T-helper 17 cell (primary cell): ENCODE data around the gene COL4A3. TPM values are rescaled to one million over a fixed set of nuclear protein-coding genes. Genes with fewer than 3 reads are reported as not detected.

Source experiments
- ATAC-seq: fragments of 150-1000 bp; cut with Tn5 transposase; 2 replicates; pipeline ENCODE4 v1.10.0; 2021; ENCODE audit warnings: mild to moderate bottlenecking, moderate library complexity
- DNase-seq, 3 donors: peaks; one replicate each; pipeline versions ENCODE4 v3.0.0 to v3.0.0-alpha.2; 2020 to 2021
- H3K9me3 ChIP-seq: one replicate; pipeline ENCODE4 v1.7.0; 2013; ENCODE audit warnings: low read length, mild to moderate bottlenecking; ENCODE audit not compliant: control insufficient read depth, poor library complexity, severe bottlenecking
- H3K27ac Mint-ChIP-seq: one replicate; pipeline ENCODE4 v1.8.0; 2022; ENCODE audit warnings: mild to moderate bottlenecking, moderate library complexity, mixed read lengths
- H3K27me3 Mint-ChIP-seq: one replicate; pipeline ENCODE4 v1.8.0; 2022; ENCODE audit warnings: mixed read lengths
- H3K36me3 Mint-ChIP-seq: one replicate; pipeline ENCODE4 v1.8.0; 2022; ENCODE audit warnings: low read depth, mixed read lengths
- H3K4me1 Mint-ChIP-seq: one replicate; pipeline ENCODE4 v1.8.0; 2022; ENCODE audit warnings: mild to moderate bottlenecking, mixed read lengths
- H3K4me3 Mint-ChIP-seq: one replicate; pipeline ENCODE4 v1.8.0; 2022; ENCODE audit warnings: mild to moderate bottlenecking, moderate library complexity, mixed read lengths
- total RNA-seq, 4 donors: library from RNA in 2 of 4; stranded (reverse) in 2 of 4; gene quantifications; one replicate each; pipeline ENCODE4 v1.2.3 and lab custom pipeline; 2022 to 2026

COL4A3 gene
- total RNA-seq, 2 donors from 2014 or later: 0.23 to 0.52 TPM

DNA sequence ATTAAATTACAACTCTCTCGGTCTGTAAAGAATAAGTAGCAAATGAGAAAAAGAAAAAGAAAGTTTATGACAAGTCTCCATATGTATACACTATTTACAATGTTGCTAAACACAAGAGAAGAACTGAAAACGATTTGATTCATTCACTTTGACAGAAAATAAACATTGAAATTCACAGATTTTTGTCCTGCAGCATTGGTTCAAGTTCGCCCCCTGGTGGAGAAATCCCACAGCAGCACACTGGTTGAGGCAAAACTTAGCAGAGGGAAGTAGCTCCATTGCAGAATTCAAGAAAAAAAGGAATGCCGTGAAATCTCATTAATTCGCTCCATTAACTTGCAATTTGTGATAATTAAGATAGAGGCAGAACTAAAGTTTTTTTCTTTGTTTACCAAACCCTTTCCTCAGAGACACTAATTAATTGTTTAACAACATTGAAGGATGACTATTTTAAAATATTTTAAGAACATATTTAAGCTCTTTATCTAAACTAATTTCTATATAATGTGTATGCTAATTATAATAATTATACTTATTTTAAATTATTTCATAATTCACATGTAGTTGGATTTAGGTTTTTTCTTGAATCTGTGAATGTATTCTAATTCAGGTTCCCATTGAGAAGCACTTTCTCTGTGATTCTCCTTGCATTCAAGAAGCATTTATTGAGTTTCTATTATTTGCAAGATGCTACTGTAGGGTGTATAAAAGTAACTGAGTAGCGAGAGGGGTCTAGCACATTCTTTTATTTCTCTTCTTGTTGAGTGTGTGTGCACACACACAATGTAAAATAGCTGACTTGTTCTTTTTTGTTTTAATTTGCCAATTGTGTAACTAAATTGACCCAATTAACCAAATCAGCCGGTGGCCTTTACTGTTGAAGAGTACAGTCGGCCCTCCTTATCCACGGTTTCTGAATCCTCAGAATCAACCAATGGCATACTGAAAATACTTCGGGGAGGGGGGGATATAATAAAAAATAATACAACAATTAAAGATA lies 74.1 kb downstream of the COL4A3 start:
- peak; percentile 14 to 44 (median 26) for DNase-seq
- peaks cover 6% of the 10 kb centered on the region for H3K4me1 Mint-ChIP-seq
- H3K36me3 Mint-ChIP-seq: peaks cover 4% of the 10 kb centered on the region
- peaks cover 35% of the 10 kb centered on the region for H3K27me3 Mint-ChIP-seq
- H3K9me3 ChIP-seq: no peaks in the 10 kb centered on the region
- ATAC-seq: peak; percentile 53
- H3K27ac Mint-ChIP-seq: no peak overlapping the region
- no peak overlapping the region for H3K4me3 Mint-ChIP-seq

DNA sequence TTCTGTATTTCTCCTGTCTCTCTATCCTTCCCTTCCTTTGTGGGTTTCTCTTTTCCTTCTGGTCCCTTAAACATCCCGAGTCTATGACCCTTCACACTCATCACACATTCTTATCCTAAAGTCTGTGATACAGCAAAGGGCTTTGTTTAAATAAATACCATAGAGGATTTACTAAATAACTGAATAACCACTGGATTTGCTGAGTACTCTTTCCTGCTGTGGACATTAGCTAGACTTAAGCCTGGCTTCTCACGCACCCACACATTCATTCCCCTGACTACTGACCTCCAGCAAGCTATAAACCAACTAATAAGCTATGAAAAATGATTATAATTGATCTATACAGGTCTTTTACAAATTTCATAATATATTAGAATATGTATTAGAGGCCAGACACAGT lies 76.6 kb downstream of the COL4A3 start:
- H3K4me3 Mint-ChIP-seq: no peak overlapping the region
- DNase-seq (no peak), ATAC-seq (no peak)
- H3K27me3 Mint-ChIP-seq: peaks cover 25% of the 10 kb centered on the region
- no peaks in the 10 kb centered on the region for H3K9me3 ChIP-seq
- no peak overlapping the region for H3K27ac Mint-ChIP-seq
- H3K4me1 Mint-ChIP-seq: peaks cover 6% of the 10 kb centered on the region
- peaks cover 4% of the 10 kb centered on the region for H3K36me3 Mint-ChIP-seq

DNA sequence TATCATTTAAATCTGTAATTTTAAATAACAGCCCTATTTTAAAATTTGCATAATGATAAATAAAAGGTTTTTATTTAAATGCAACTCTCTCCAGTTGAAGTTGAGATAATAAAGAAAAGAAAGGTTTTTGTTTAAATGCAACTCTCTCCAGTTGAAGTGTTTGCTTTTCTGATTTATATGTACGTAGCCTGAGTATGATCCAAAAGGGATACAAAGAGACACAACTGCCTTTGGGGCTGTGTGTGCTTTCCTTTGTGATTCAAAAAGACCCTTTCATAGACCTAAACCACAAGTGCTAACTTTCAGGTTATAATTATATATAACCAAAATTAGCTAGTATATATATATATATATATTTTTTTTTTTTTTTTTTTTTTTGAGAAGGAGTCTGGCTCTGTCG lies 84.5 kb downstream of the COL4A3 start:
- Mint-ChIP-seq H3K4me1 (no peaks in the 10 kb centered on the region), H3K27ac (no peak overlapping the region), H3K36me3 (peaks cover 3% of the 10 kb centered on the region), H3K27me3 (no peaks in the 10 kb centered on the region), H3K4me3 (no peak overlapping the region)
- H3K9me3 ChIP-seq: no peaks in the 10 kb centered on the region
- ATAC-seq (no peak), DNase-seq (no peak)

- peaks cover 5% of the 10 kb centered on the region for H3K36me3 Mint-ChIP-seq
- H3K4me1 Mint-ChIP-seq: no peaks in the 10 kb centered on the region
- DNase-seq (no peak), ATAC-seq (no peak)
- no peaks in the 10 kb centered on the region for H3K9me3 ChIP-seq
- no peak overlapping the region for H3K27ac Mint-ChIP-seq
- no peak overlapping the region for H3K4me3 Mint-ChIP-seq
- no peaks in the 10 kb centered on the region for H3K27me3 Mint-ChIP-seq
These were observed 88.4 kb downstream of the COL4A3 start for GRCh38 chr2:227252831-227253230.

DNA sequence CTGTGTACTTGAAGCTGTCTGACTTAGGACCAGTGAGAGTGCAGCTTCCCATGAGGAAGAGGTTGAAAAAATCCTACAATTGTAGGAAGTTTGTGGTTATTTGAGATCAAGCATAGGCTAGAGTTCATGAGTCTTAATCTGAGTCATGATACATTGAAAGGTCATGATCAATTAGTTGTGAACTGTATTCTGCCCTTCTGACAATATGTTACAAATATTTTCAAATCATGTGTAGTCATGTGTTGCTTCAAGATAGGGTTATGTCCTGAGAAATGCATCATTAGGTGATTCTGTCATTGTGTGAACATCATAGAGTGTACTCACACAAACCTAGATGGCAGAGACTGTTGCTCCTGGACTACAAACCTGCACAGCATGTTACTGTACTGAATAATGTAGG lies 92.2 kb downstream of the COL4A3 start:
- DNase-seq (no peak), ATAC-seq (no peak)
- Mint-ChIP-seq H3K27ac (no peak overlapping the region), H3K4me1 (no peaks in the 10 kb centered on the region), H3K27me3 (no peaks in the 10 kb centered on the region), H3K36me3 (peaks cover 2% of the 10 kb centered on the region), H3K4me3 (no peak overlapping the region)
- no peaks in the 10 kb centered on the region for H3K9me3 ChIP-seq

DNA sequence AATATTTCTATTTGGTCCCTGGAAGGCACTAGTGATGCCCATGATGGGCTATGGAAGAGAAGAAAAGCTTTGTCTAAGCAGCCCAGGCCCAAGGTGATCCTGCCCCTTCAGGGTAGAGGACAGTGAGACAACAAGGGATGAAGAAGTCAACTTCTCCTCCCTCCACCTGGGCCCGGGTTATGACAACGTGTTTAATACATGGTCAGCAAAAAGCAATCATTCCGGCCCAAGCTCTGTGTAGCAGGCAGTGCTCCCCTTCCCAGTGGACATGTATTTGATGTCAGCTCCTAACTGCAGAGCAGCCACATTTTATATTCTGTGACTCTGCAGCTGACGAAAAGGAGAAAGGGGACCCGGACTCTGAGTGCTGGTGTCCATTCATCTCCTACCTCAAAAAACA lies 93.4 kb downstream of the COL4A3 start:
- H3K27me3 Mint-ChIP-seq: no peaks in the 10 kb centered on the region
- ATAC-seq (no peak), DNase-seq (no peak)
- peaks cover 3% of the 10 kb centered on the region for H3K4me1 Mint-ChIP-seq
- H3K27ac Mint-ChIP-seq: no peak overlapping the region
- no peaks in the 10 kb centered on the region for H3K9me3 ChIP-seq
- peaks cover 2% of the 10 kb centered on the region for H3K36me3 Mint-ChIP-seq
- no peak overlapping the region for H3K4me3 Mint-ChIP-seq

GRCh38 chr2:227260041-227260440 lies 95.6 kb downstream of the COL4A3 start:
- Mint-ChIP-seq H3K27ac (no peak overlapping the region), H3K4me3 (no peak overlapping the region), H3K36me3 (no peaks in the 10 kb centered on the region), H3K27me3 (no peaks in the 10 kb centered on the region), H3K4me1 (peaks cover 3% of the 10 kb centered on the region)
- H3K9me3 ChIP-seq: no peaks in the 10 kb centered on the region
- DNase-seq (no peak), ATAC-seq (no peak)

GRCh38 chr2:227267410-227268115 lies 103.1 kb downstream of the COL4A3 start:
- no peak for ATAC-seq
- no peak for DNase-seq
- Mint-ChIP-seq H3K27me3 (no peaks in the 10 kb centered on the region), H3K4me3 (no peak overlapping the region), H3K36me3 (no peaks in the 10 kb centered on the region), H3K4me1 (peaks cover 2% of the 10 kb centered on the region), H3K27ac (no peak overlapping the region)
- H3K9me3 ChIP-seq: no peaks in the 10 kb centered on the region

DNA sequence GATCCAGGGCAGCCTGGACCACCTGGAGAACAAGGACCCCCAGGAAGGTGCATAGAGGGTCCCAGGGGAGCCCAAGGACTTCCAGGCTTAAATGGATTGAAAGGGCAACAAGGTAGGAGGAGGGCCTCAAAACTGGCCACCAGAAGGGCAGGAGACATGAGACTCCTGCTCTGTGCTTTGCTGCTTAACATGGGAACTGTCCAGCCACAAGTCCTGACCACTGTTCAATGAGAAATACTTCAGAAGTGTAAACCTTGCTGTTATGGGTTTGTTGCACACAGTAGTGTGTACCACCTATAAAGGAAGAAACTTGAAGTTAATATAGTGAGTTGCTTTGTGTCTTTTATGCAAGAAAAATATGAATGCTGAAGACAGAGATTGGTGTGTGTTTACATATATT lies 116.5 kb downstream of the COL4A3 start:
- no peaks in the 10 kb centered on the region for H3K9me3 ChIP-seq
- Mint-ChIP-seq H3K4me3 (no peak overlapping the region), H3K27me3 (no peaks in the 10 kb centered on the region), H3K4me1 (no peaks in the 10 kb centered on the region), H3K27ac (no peak overlapping the region), H3K36me3 (no peaks in the 10 kb centered on the region)
- ATAC-seq: no peak
- no peak for DNase-seq

GRCh38 chr2:227285741-227286236 lies 121.4 kb downstream of the COL4A3 start:
- no peaks in the 10 kb centered on the region for H3K4me1 Mint-ChIP-seq

GRCh38 chr2:227287771-227288170 lies 123.3 kb downstream of the COL4A3 start:
- no peak for DNase-seq
- no peaks in the 10 kb centered on the region for H3K36me3 Mint-ChIP-seq
- H3K9me3 ChIP-seq: no peaks in the 10 kb centered on the region
- no peak overlapping the region for H3K27ac Mint-ChIP-seq
- H3K27me3 Mint-ChIP-seq: no peaks in the 10 kb centered on the region
- H3K4me1 Mint-ChIP-seq: no peaks in the 10 kb centered on the region
- ATAC-seq: no peak
- H3K4me3 Mint-ChIP-seq: no peak overlapping the region

More at GRCh38 chr2:227285741-227286236, 121.4 kb downstream of the COL4A3 start:
- no peak for DNase-seq
- Mint-ChIP-seq H3K36me3 (no peaks in the 10 kb centered on the region), H3K4me3 (no peak overlapping the region), H3K27ac (no peak overlapping the region), H3K27me3 (no peaks in the 10 kb centered on the region)
- no peak for ATAC-seq
- no peaks in the 10 kb centered on the region for H3K9me3 ChIP-seq

DNA sequence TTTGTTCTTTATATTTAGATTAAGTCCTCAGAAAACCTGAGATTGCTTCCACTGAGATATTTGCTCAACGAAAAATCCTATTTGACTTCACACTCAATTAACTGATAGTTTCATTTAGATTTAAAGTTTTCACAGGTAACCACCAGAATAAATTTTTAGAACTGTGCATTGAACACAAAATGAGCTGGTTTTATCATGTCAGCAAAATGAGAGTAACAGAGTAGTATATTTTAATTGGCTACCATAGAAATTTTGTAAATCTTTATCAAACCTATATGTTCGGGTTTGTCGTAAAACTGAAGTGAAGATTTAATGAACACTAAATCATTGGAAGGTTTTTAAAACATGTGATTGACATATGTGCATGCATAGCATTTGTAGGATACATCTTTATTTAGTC lies 127.9 kb downstream of the COL4A3 start:
- no peak for ATAC-seq
- Mint-ChIP-seq H3K27me3 (no peaks in the 10 kb centered on the region), H3K36me3 (no peaks in the 10 kb centered on the region), H3K4me3 (no peak overlapping the region), H3K4me1 (peaks cover 3% of the 10 kb centered on the region), H3K27ac (no peak overlapping the region)
- no peak for DNase-seq
- H3K9me3 ChIP-seq: no peaks in the 10 kb centered on the region

DNA sequence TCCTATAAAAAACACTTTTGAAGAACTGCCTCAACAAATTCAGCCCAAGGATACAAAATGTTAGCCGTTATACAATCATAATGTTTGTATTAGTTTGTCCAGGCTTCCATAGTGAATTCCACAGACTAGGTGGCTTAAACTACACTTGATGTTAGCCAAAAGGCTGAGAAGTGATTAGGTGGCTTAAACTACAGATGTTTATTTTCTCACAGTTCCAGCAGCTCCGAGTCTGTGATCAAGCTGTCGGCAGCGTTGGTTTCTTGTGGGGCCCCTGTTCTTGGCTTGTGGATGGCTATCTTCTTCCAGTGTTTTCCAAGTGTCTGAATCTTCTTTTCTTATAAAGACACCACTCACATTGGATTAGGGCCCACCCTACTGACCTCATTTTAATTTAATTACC lies 129.1 kb downstream of the COL4A3 start:
- Mint-ChIP-seq H3K4me1 (peaks cover 3% of the 10 kb centered on the region), H3K36me3 (no peaks in the 10 kb centered on the region), H3K27ac (no peak overlapping the region), H3K4me3 (no peak overlapping the region), H3K27me3 (no peaks in the 10 kb centered on the region)
- ATAC-seq: no peak
- no peaks in the 10 kb centered on the region for H3K9me3 ChIP-seq
- DNase-seq: no peak
